H1 (cell line): ENCODE measurements around the gene ATP5MC2. TPM values are rescaled to one million over a fixed set of nuclear protein-coding genes. Genes with fewer than 3 reads are reported as not detected.

ENCODE experiments used
- GABPA ChIP-seq: IDR thresholded peaks from 2 replicates; pipeline ENCODE4 v1.6.1; 2011; ENCODE audit warnings: mild to moderate bottlenecking, low read length, moderate library complexity, borderline replicate concordance; ENCODE audit not compliant: insufficient read depth
- HDAC6 ChIP-seq: IDR thresholded peaks from one replicate; pipeline ENCODE4 v1.7.1; 2012; ENCODE audit warnings: low read depth, mild to moderate bottlenecking, inconsistent platforms, low read length, moderate library complexity
- NANOG ChIP-seq: IDR thresholded peaks from 2 replicates; pipeline ENCODE4 v1.6.1; 2011; ENCODE audit warnings: low read length, low read depth, mild to moderate bottlenecking, inconsistent platforms; ENCODE audit not compliant: insufficient read depth, poor library complexity, severe bottlenecking
- TAF1 ChIP-seq: IDR thresholded peaks from 2 replicates; pipeline ENCODE4 v1.6.1; 2011; ENCODE audit warnings: mild to moderate bottlenecking, low read depth, low read length
- polyA plus RNA-seq, 7 experiments: library from polyadenylated mRNA; depleted of rRNA in 3 of 7; stranded (reverse) in 5 of 7; unstranded in 2 of 7; fragments of >200 nt in 5 of 7; fragments of 200-250 nt in 2 of 7; gene quantifications; 1 replicate in 5 of 7; 2 replicates in 1 of 7; 4 replicates in 1 of 7; pipeline versions ENCODE4 v1.2.1 to v1.2.3, GENCODE V29; 2011 to 2013; ENCODE audit warnings: missing spikeins in 2 of 7, mixed read lengths in 2 of 7
- total RNA-seq: library from RNA; stranded (reverse); fragmentation: NEBNext Ultra II Directional; extraction: Animal tissue kit (Norgen Biotek cat#: 25700); gene quantifications from 2 replicates; pipeline ENCODE4 v1.2.1, GENCODE V29; 2021

Gene ATP5MC2
- total and polyA plus RNA-seq, 2 of the 8 experiments (the other 6 are each of a cell fraction or from before 2014, with no cell fraction given): 408 to 952 TPM

- peak; percentile 13 for TF ChIP-seq NANOG
- no peak for TF ChIP-seq GABPA
- peak; percentile 57; the same call in 1 of the 2 replicates for TF ChIP-seq TAF1
- no peak for TF ChIP-seq HDAC6
Observed at GRCh38 chr12:53677016-53677799, 1.3 kb upstream of the ATP5MC2 start (continued).
